ENCODE measurements around the gene XCR1. TPM values are rescaled to one million over a fixed set of nuclear protein-coding genes. Genes with fewer than 3 reads are reported as not detected.

Gene XCR1
- total and polyA plus RNA-seq, 2 of the 8 experiments (the other 6 are each of a cell fraction or from before 2014, with no cell fraction given), result 0.53 TPM; not detected in 1

GRCh38 chr3:45991341-45991740 lies 35.9 kb downstream of the XCR1 start:
- Histone ChIP-seq H3K9me3 (ENCODE audit: insufficient read depth in 2 of 2, low read depth in 1 of 2, low read length in 1 of 2) (no peaks in the 10 kb centered on the region), H2BK15ac (ENCODE audit: low read length) (no peak overlapping the region), H3K27ac (ENCODE audit: low read depth, low read length) (peak overlapping the region; percentile 34; the same call in 1 of the 2 replicates), H2AFZ (ENCODE audit: low read length) (no peak overlapping the region), H3K79me2 (ENCODE audit: control insufficient read depth in 1 of 2, insufficient read depth in 2 of 2, low read length in 2 of 2) (peaks cover 0 to 70% of the 10 kb centered on the region in 2 experiments; a peak in 2 of 4 replicates), H3K79me1 (ENCODE audit: low read depth, low read length) (peaks cover 12% of the 10 kb centered on the region), H2BK5ac (ENCODE audit: low read depth, low read length) (peak overlapping the region; percentile 76; the same call in 1 of the 2 replicates), H3K4me1 (replicated peaks in 1 of 4; ENCODE audit: control insufficient read depth in 3 of 4, insufficient read depth in 4 of 4, low read length in 3 of 4) (peaks cover 5 to 19% (median 14%) of the 10 kb centered on the region in 4 experiments), H3K14ac (ENCODE audit: insufficient read length) (no peak overlapping the region), H4K91ac (replicated peaks; ENCODE audit: insufficient read length, low read length) (no peak overlapping the region), H4K20me1 (replicated peaks in 1 of 2; ENCODE audit: control insufficient read depth in 1 of 2, insufficient read depth in 2 of 2, low read length in 2 of 2) (peaks cover 0 to 2% of the 10 kb centered on the region in 2 experiments), H3K56ac (replicated peaks; ENCODE audit: insufficient read length, low read depth, low read length) (no peak overlapping the region), H3K4me2 (ENCODE audit: insufficient read depth in 1 of 2, low read depth in 2 of 2, low read length in 2 of 2) (no peak overlapping the region), H2AK5ac (ENCODE audit: low read depth, low read length) (peak overlapping the region; percentile 33; the same call in 1 of the 2 replicates), H3K4ac (replicated peaks; ENCODE audit: insufficient read length, low read depth, low read length) (no peak overlapping the region), H4K5ac (ENCODE audit: insufficient read length, low read depth, low read length) (no peak overlapping the region), H4K8ac (ENCODE audit: extremely low read depth, insufficient read depth, low read length) (no peak overlapping the region), H3K36me3 (ENCODE audit: control insufficient read depth in 2 of 4, insufficient read depth in 4 of 4, low read length in 3 of 4) (no peaks in the 10 kb centered on the region), H2BK12ac (ENCODE audit: low read depth, low read length) (no peak overlapping the region; the same call in 1 of the 2 replicates), H2BK20ac (ENCODE audit: low read length) (no peak overlapping the region), H3K4me3 (ENCODE audit: extremely low read depth in 1 of 4, insufficient read depth in 2 of 4, low read depth in 3 of 4, low read length in 4 of 4) (no peak overlapping the region), H3K9ac (replicated peaks in 1 of 4; ENCODE audit: extremely low read depth in 1 of 4, low read depth in 3 of 4, low read length in 3 of 4) (no peak overlapping the region), H2BK120ac (replicated peaks; ENCODE audit: low read depth, low read length) (no peak overlapping the region), H3K27me3 (replicated peaks in 1 of 4; ENCODE audit: control insufficient read depth in 3 of 4, extremely low read depth in 1 of 4, insufficient read depth in 3 of 4, low read length in 3 of 4) (peaks cover 0 to 3% (median 3%) of the 10 kb centered on the region in 4 experiments; a peak in 1 of 7 replicates), H3K23me2 (ENCODE audit: low read depth, low read length) (peaks cover 2% of the 10 kb centered on the region; the same call in 1 of the 2 replicates), H3K18ac (ENCODE audit: extremely low read depth, low read length) (no peak overlapping the region), H3K23ac (ENCODE audit: insufficient read length) (no peak overlapping the region)
- no peak for TF ChIP-seq FOSL1 (IDR thresholded peaks at IDR 0.05; ENCODE audit: insufficient read depth, low read depth, low read length)
- FAIRE-seq, result no peak
- CTCF ChIA-PET (ENCODE audit: partially characterized antibody), result interaction anchor here (1.0 kb wide), 2 partner anchors 11 to 52 kb away, joined by 3 to 6 read pairs; no protein-coding TSS in a partner anchor
- DNase-seq (ENCODE audit: low read depth in 1 of 2, low spot score in 2 of 2), result no peak
- POLR2A ChIA-PET (ENCODE audit: partially characterized antibody), result no interaction called here
- 95% methylated on average over 6 of the region's 6 CpGs; no CpG with 5 or more reads in 1 of the 2 experiments for WGBS, 2 experiments (ENCODE audit: extremely low coverage in 1 of 2, insufficient coverage in 1 of 2, insufficient read length in 1 of 2, insufficient replicate concordance in 2 of 2, low coverage in 1 of 2, low lambda C conversion rate in 2 of 2, missing lambda C conversion rate in 1 of 2)

All from H1 (cell line).